ENCODE results near the gene PARD3. TPM values are rescaled to one million over a fixed set of nuclear protein-coding genes. Genes with fewer than 3 reads are reported as not detected.

The PARD3 gene
- polyA plus RNA-seq, 2 of the 4 experiments (the other 2 are of a cell fraction), result 110 to 200 TPM

GRCh38 chr10:34641913-34642558 lies 173.1 kb downstream of the PARD3 start:
- Histone ChIP-seq H3K27ac (peak overlapping the region in 1 of 2 experiments; percentile 44; a peak in 2 of 6 replicates), H3K9me3 (no peaks in the 10 kb centered on the region), H3K4me1 (peaks cover 42% of the 10 kb centered on the region), H3K4me2 (no peak overlapping the region), H3K4me3 (no peak overlapping the region)
- DNase-seq (ENCODE audit: low read depth in 1 of 2, low spot score in 1 of 2) (no peak), ATAC-seq (peak in 1 of 2 experiments; percentile 6; a peak in 1 of 6 replicates), FAIRE-seq (no peak)
- WGBS (ENCODE audit: missing lambda C conversion rate), result 92% methylated on average over 10 of the region's 12 CpGs
- no peak for TF ChIP-seq CTCF (IDR thresholded peaks at IDR 0.05)
- no peak for TF ChIP-seq SREBF2 (IDR thresholded peaks at IDR 0.05)
- no peak for TF ChIP-seq RAD21 (conservative IDR thresholded peaks at IDR 0.05 in 1 of 2, IDR thresholded peaks at IDR 0.05 in 1 of 2)
- TF ChIP-seq HOXB13 (CRISPR knock-in tag; IDR thresholded peaks at IDR 0.05; ENCODE audit: low read depth), result no peak
- TF ChIP-seq USF2 (IDR thresholded peaks at IDR 0.05), result no peak
- no peak for TF ChIP-seq JUNB (IDR thresholded peaks at IDR 0.05)
- TF ChIP-seq ESRRA (IDR thresholded peaks at IDR 0.05; ENCODE audit: borderline replicate concordance, low read length), result no peak
- ChIA-PET CTCF (interaction anchor here (1.6 to 6.8 kb wide), 3 partner anchors 13 to 1309 kb away, joined by 5 to 84 read pairs (median 8); no protein-coding TSS in a partner anchor), POLR2A (no interaction called here)

- Histone ChIP-seq H3K9me3 (no peaks in the 10 kb centered on the region), H3K27ac (peak overlapping the region in 1 of 2 experiments; percentile 44; a peak in 3 of 6 replicates), H3K4me3 (no peak overlapping the region), H3K4me2 (0 out of 3 replicates have a peak overlapping the region, but pooled peaks have one; percentile 21), H3K4me1 (peaks cover 47% of the 10 kb centered on the region)
- no peak for FAIRE-seq
- ATAC-seq, result 0 out of 6 replicates have a peak, but pooled peaks of 1 of the 2 experiments have one; percentile 12
- POLR2A ChIA-PET, result no interaction called here
- CTCF ChIA-PET, result interaction anchor here (0.8 to 6.8 kb wide), 4 partner anchors 14 to 1309 kb away, joined by 3 to 84 read pairs (median 6); no protein-coding TSS in a partner anchor
- TF ChIP-seq FOXS1 (CRISPR knock-in tag; IDR thresholded peaks at IDR 0.05), result no peak
- TF ChIP-seq MAX (IDR thresholded peaks at IDR 0.05), result no peak
- TF ChIP-seq SMC3 (IDR thresholded peaks at IDR 0.05), result no peak
- TF ChIP-seq CHD4 (IDR thresholded peaks at IDR 0.05; ENCODE audit: borderline replicate concordance), result no peak
- TF ChIP-seq RFX5 (IDR thresholded peaks at IDR 0.05), result no peak
- TF ChIP-seq CTCF (IDR thresholded peaks at IDR 0.05), result no peak
- no peak for TF ChIP-seq HES2 (IDR thresholded peaks at IDR 0.05)
- TF ChIP-seq JUNB (IDR thresholded peaks at IDR 0.05), result no peak
- TF ChIP-seq HEYL (CRISPR knock-in tag; IDR thresholded peaks at IDR 0.05), result no peak
- TF ChIP-seq REST (IDR thresholded peaks at IDR 0.05), result no peak
- TF ChIP-seq ESRRA (IDR thresholded peaks at IDR 0.05; ENCODE audit: borderline replicate concordance, low read length), result no peak
- no peak for TF ChIP-seq RCOR1 (IDR thresholded peaks at IDR 0.05; ENCODE audit: low read depth, low read length)
- no peak for TF ChIP-seq BCL3 (IDR thresholded peaks at IDR 0.05)
- TF ChIP-seq TP53 (CRISPR knock-in tag; IDR thresholded peaks at IDR 0.05), result no peak
- no peak for TF ChIP-seq HOXB13 (CRISPR knock-in tag; IDR thresholded peaks at IDR 0.05; ENCODE audit: low read depth)
- TF ChIP-seq ZSCAN20 (CRISPR knock-in tag; IDR thresholded peaks at IDR 0.05), result no peak
- no peak for DNase-seq (ENCODE audit: low read depth in 1 of 2, low spot score in 1 of 2)
- 90% methylated on average over 18 of the region's 18 CpGs for WGBS (ENCODE audit: missing lambda C conversion rate)
Observed at GRCh38 chr10:34641147-34641912, 173.8 kb downstream of the PARD3 start.

All from A549 (cell line).